Uterus (tissue), 4 donors: ENCODE results near the gene FAM227B. TPM values are rescaled to one million over a fixed set of nuclear protein-coding genes. Genes with fewer than 3 reads are reported as not detected.

Source experiments
- DNase-seq, 2 donors: peaks; one replicate each; pipeline ENCODE4 v3.0.0-alpha.2; 2019 to 2020
- H3K27ac ChIP-seq, 2 donors: fragments of 200-600 bp; sonication (generic); 1 replicate in 1 of 2; 2 replicates in 1 of 2; pipeline ENCODE4 v1.5.1; 2016 to 2018
- H3K27me3 ChIP-seq, 2 donors: fragments of 200-600 bp; sonication (generic); one replicate each; pipeline ENCODE4 v1.5.1; 2018 to 2019; ENCODE audit warnings: control low read depth in 1 of 2
- H3K36me3 ChIP-seq, 2 donors: fragments of 200-600 bp; sonication (generic); one replicate each; pipeline ENCODE4 v1.5.1; 2019; ENCODE audit warnings: control low read depth in 1 of 2
- H3K4me1 ChIP-seq, 2 donors: fragments of 200-600 bp; sonication (generic); one replicate each; pipeline ENCODE4 v1.5.1; 2018 to 2019; ENCODE audit warnings: control low read depth in 1 of 2
- H3K4me3 ChIP-seq, 2 donors: fragments of 200-600 bp; sonication (generic); 1 replicate in 1 of 2; 2 replicates in 1 of 2; pipeline ENCODE4 v1.5.1; 2018 to 2019; ENCODE audit warnings: mild to moderate bottlenecking in 1 of 2
- H3K9me3 ChIP-seq, 2 donors: fragments of 200-600 bp; sonication (generic); one replicate each; pipeline ENCODE4 v1.5.1; 2019; ENCODE audit warnings: control low read depth in 1 of 2
- POLR2A ChIP-seq, 2 donors: fragments of 450-650 bp; IDR thresholded peaks; one replicate each; pipeline ENCODE4 v1.6.1; 2016; ENCODE audit warnings: antibody characterized with exemption in 2 of 2, mild to moderate bottlenecking in 1 of 2, moderate library complexity in 1 of 2
- intact Hi-C: fragments of 100-400 bp; cut with DNase I; formaldehyde crosslinking; loops from one replicate; pipeline ENCODE4 v1.15.1; 2023; ENCODE audit warnings: low total_unique reads
- total RNA-seq, 4 donors: library from RNA; depleted of rRNA in 3 of 4; stranded (reverse); fragments of >200 nt in 3 of 4; gene quantifications; one replicate each; pipeline versions ENCODE4 v1.1.0 to v1.2.4, GENCODE V29; 2014 to 2023
- TF ChIP-seq, protein P1 (sequence below), 4 experiments: fragments of 200-600 bp in 2 of 4; fragments of 450-650 bp in 2 of 4; sonication (generic) in 2 of 4; IDR thresholded peaks; one replicate each; pipeline ENCODE4 v1.5.1; 2016 to 2019; ENCODE audit warnings: antibody characterized with exemption in 4 of 4, mild to moderate bottlenecking in 2 of 4, moderate library complexity in 1 of 4
- donor health status: DM: yes; HTN: yes; CAD: no.

The FAM227B gene
- total RNA-seq, 4 donors from 2014 or later, result 2.6 to 15.7 (median 9.9) TPM

DNA sequence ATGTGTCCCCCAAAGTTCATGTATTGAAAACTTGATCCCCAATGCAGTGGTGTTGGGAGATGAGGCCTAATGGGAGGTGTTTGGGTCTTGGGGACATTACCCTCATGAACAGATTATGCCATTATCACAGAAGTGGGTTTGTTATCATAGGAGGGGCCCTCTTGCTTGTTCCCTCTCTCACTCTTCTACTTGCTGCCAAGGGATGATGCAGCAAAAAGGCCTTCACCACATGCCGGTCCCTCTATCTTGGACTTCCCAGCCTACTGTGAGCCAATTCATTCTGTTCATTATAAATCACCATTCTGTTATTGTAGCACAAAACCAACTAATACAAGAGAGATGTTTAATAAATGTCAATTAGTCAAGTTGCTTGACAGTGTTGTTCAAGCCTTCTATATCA, 47.2 kb downstream of the FAM227B start:
- Histone ChIP-seq H3K36me3 (no peaks in the 10 kb centered on the region), H3K4me1 (no peaks in the 10 kb centered on the region), H3K27ac (no peak overlapping the region), H3K27me3 (no peaks in the 10 kb centered on the region), H3K4me3 (no peak overlapping the region), H3K9me3 (peaks cover 0 to 9% of the 10 kb centered on the region in 2 donors)
- TF ChIP-seq, protein P1, sequence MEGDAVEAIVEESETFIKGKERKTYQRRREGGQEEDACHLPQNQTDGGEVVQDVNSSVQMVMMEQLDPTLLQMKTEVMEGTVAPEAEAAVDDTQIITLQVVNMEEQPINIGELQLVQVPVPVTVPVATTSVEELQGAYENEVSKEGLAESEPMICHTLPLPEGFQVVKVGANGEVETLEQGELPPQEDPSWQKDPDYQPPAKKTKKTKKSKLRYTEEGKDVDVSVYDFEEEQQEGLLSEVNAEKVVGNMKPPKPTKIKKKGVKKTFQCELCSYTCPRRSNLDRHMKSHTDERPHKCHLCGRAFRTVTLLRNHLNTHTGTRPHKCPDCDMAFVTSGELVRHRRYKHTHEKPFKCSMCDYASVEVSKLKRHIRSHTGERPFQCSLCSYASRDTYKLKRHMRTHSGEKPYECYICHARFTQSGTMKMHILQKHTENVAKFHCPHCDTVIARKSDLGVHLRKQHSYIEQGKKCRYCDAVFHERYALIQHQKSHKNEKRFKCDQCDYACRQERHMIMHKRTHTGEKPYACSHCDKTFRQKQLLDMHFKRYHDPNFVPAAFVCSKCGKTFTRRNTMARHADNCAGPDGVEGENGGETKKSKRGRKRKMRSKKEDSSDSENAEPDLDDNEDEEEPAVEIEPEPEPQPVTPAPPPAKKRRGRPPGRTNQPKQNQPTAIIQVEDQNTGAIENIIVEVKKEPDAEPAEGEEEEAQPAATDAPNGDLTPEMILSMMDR (IDR thresholded peaks at IDR 0.05), result no peak
- TF ChIP-seq POLR2A (IDR thresholded peaks at IDR 0.05), result no peak
- DNase-seq, result no peak
- intact Hi-C loops, result no loop called here

DNA sequence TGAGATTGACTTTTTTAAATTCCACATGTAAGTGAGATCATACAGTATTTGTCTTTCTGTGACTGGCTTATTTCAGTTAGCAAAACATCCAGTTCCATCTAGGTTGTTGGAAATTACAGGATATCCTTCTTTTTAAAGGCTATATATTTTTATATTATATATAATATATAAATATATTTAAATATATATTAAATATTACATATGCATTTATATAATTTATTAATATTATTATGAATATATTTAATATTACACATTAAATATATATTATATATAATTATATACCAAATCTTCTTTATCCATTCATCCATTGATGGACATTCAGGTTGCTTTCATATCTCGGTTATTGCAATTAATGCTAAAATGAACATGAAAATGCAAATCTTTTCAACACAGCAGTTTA, 49.9 kb downstream of the FAM227B start:
- Histone ChIP-seq H3K4me1 (no peaks in the 10 kb centered on the region), H3K27me3 (no peaks in the 10 kb centered on the region), H3K9me3 (peaks cover 0 to 9% of the 10 kb centered on the region in 2 donors), H3K36me3 (no peaks in the 10 kb centered on the region), H3K27ac (no peak overlapping the region), H3K4me3 (no peak overlapping the region)
- TF ChIP-seq POLR2A (IDR thresholded peaks at IDR 0.05), result no peak
- TF ChIP-seq, protein P1 (IDR thresholded peaks at IDR 0.05), result no peak
- DNase-seq, result no peak
- intact Hi-C loops, result no loop called here

DNA sequence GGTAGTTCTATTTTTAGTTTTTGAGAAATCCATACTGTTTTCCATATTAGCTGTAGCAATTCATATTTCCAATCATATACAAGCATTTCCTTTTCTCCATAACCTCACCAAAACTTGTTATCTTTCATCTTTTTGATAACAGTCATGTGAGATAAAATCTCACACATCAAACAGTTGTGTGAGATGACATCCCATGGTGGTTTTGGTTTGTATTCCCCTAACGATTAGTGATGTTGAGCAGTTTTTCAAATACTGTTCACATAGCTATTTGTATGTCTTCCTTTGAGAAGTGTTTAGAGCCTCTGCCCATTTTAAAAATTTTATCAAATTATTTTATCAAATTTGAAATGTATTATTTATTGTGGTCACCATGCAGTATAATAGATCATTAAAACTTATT, 50.4 kb downstream of the FAM227B start:
- intact Hi-C loops, result no loop called here
- no peaks in the 10 kb centered on the region for H3K27me3 ChIP-seq
- no peak for TF ChIP-seq POLR2A (IDR thresholded peaks at IDR 0.05)
- TF ChIP-seq, protein P1 (IDR thresholded peaks at IDR 0.05), result no peak
- no peaks in the 10 kb centered on the region for H3K4me1 ChIP-seq
- no peak overlapping the region for H3K4me3 ChIP-seq
- no peak overlapping the region for H3K27ac ChIP-seq
- peaks cover 0 to 9% of the 10 kb centered on the region in 2 donors for H3K9me3 ChIP-seq
- no peaks in the 10 kb centered on the region for H3K36me3 ChIP-seq
- no peak for DNase-seq

GRCh38 chr15:49560045-49560444, 60.6 kb downstream of the FAM227B start:
- no peak overlapping the region for H3K4me3 ChIP-seq
- no peaks in the 10 kb centered on the region for H3K27me3 ChIP-seq
- peaks cover 0 to 19% of the 10 kb centered on the region in 2 donors for H3K9me3 ChIP-seq
- TF ChIP-seq, protein P1 (IDR thresholded peaks at IDR 0.05), result no peak
- TF ChIP-seq POLR2A (IDR thresholded peaks at IDR 0.05), result no peak
- intact Hi-C loops, result no loop called here
- no peak overlapping the region for H3K27ac ChIP-seq
- no peak for DNase-seq
- no peaks in the 10 kb centered on the region for H3K36me3 ChIP-seq
- no peaks in the 10 kb centered on the region for H3K4me1 ChIP-seq

GRCh38 chr15:49558929-49559328, 61.7 kb downstream of the FAM227B start:
- no peak for DNase-seq

More at GRCh38 chr15:49558929-49559328, 61.7 kb downstream of the FAM227B start:
- H3K27ac ChIP-seq, result no peak overlapping the region
- no peaks in the 10 kb centered on the region for H3K4me1 ChIP-seq
- H3K4me3 ChIP-seq, result no peak overlapping the region
- H3K9me3 ChIP-seq, result peaks cover 0 to 19% of the 10 kb centered on the region in 2 donors
- no peak for TF ChIP-seq POLR2A (IDR thresholded peaks at IDR 0.05)
- TF ChIP-seq, protein P1 (IDR thresholded peaks at IDR 0.05), result no peak
- no peaks in the 10 kb centered on the region for H3K27me3 ChIP-seq
- intact Hi-C loops, result no loop called here
- no peaks in the 10 kb centered on the region for H3K36me3 ChIP-seq
